ENCODE data around the gene PRR5.

PRR5 gene

DNA sequence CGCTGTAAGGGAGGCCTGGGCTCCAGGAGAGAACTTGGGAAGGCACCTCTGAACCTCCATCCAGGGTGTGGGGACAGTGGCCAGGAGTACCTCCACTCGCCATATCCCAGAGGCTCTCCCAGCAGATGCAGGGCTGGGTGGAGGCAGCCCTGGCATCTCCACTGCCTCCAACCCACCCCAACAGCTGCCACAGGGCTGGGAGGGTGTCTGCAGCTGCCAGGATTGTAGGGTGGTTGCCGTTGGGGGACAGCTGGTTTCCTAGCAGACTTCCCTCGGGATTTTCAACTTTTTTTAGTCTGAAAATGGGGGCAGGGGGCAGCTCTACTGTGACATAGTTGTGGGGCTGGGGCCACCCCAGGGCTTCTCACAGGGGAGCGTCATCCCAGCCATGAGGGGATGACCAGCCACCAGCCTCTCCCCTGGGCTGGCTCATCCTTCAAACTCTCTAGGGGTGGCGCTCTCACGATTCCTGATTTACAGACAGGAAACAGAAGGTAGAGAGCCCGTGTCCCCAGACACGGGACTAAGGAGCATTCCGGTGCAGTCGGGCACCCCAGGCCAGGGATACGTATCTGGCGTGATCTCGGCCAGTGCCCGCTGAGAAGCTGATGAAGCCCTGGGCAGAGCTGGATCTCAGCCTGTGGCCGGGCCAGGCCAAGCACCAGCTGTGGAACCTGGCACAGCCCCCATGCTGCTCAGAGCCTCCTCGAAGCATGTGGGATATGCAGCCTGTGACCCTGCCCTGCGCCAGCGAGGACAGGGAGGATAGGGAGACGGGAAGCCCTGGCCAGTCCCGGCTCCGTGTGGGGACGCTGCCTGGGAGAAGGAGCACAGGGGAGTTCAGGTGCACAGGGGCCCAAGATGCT, 9.9 kb downstream of the PRR5 start:
- H3F3A ChIP-seq (ENCODE audit: control insufficient read depth, insufficient read depth) = no peaks in the 10 kb centered on the region
- TF ChIP-seq CTCF (IDR thresholded peaks at IDR 0.05; ENCODE audit: low read depth, low read length, poor library complexity, severe bottlenecking) = no peak
- TF ChIP-seq EZH2phosphoT487 (IDR thresholded peaks at IDR 0.05; ENCODE audit: borderline replicate concordance, low read length) = no peak
- H3K27ac ChIP-seq (ENCODE audit: low read depth, low read length) = no peak overlapping the region
- H3K79me2 ChIP-seq (ENCODE audit: control insufficient read depth, low read length) = no peaks in the 10 kb centered on the region
- no peak overlapping the region for H3K4me3 ChIP-seq (ENCODE audit: low read length)
- H3K4me2 ChIP-seq (ENCODE audit: low read length) = no peak overlapping the region
- H3K27me3 ChIP-seq (ENCODE audit: control insufficient read depth, low read length) = no peaks in the 10 kb centered on the region
- no peaks in the 10 kb centered on the region for H3K36me3 ChIP-seq (ENCODE audit: control insufficient read depth, low read length)
- no peaks in the 10 kb centered on the region for H3K4me1 ChIP-seq (ENCODE audit: control insufficient read depth, low read length)
- no peaks in the 10 kb centered on the region for H3K9me2 ChIP-seq (replicated peaks; ENCODE audit: control insufficient read depth, low read length)
- no peaks in the 10 kb centered on the region for H3K9me3 ChIP-seq (ENCODE audit: control insufficient read depth, insufficient read depth, low read length)
- no peaks in the 10 kb centered on the region for H4K20me1 ChIP-seq (ENCODE audit: control insufficient read depth, insufficient read depth, low read depth, low read length)

GRCh38 chr22:44712962-44713361, 11.0 kb downstream of the PRR5 start:
- no peaks in the 10 kb centered on the region for H3F3A ChIP-seq (ENCODE audit: control insufficient read depth, insufficient read depth)
- no peaks in the 10 kb centered on the region for H3K79me2 ChIP-seq (ENCODE audit: control insufficient read depth, low read length)
- H3K4me2 ChIP-seq (ENCODE audit: low read length) = no peak overlapping the region
- H3K9me3 ChIP-seq (ENCODE audit: control insufficient read depth, insufficient read depth, low read length) = no peaks in the 10 kb centered on the region
- no peaks in the 10 kb centered on the region for H3K4me1 ChIP-seq (ENCODE audit: control insufficient read depth, low read length)
- H3K27ac ChIP-seq (ENCODE audit: low read depth, low read length) = no peak overlapping the region
- no peaks in the 10 kb centered on the region for H4K20me1 ChIP-seq (ENCODE audit: control insufficient read depth, insufficient read depth, low read depth, low read length)
- no peaks in the 10 kb centered on the region for H3K9me2 ChIP-seq (replicated peaks; ENCODE audit: control insufficient read depth, low read length)
- TF ChIP-seq CTCF (IDR thresholded peaks at IDR 0.05; ENCODE audit: low read depth, low read length, poor library complexity, severe bottlenecking) = no peak
- TF ChIP-seq EZH2phosphoT487 (IDR thresholded peaks at IDR 0.05; ENCODE audit: borderline replicate concordance, low read length) = no peak
- H3K27me3 ChIP-seq (ENCODE audit: control insufficient read depth, low read length) = no peaks in the 10 kb centered on the region
- no peaks in the 10 kb centered on the region for H3K36me3 ChIP-seq (ENCODE audit: control insufficient read depth, low read length)
- no peak overlapping the region for H3K4me3 ChIP-seq (ENCODE audit: low read length)

GRCh38 chr22:44714703-44715350, 12.8 kb downstream of the PRR5 start:
- Histone ChIP-seq H3F3A (ENCODE audit: control insufficient read depth, insufficient read depth) (no peaks in the 10 kb centered on the region), H3K27me3 (ENCODE audit: control insufficient read depth, low read length) (no peaks in the 10 kb centered on the region), H3K9me3 (ENCODE audit: control insufficient read depth, insufficient read depth, low read length) (no peaks in the 10 kb centered on the region), H4K20me1 (ENCODE audit: control insufficient read depth, insufficient read depth, low read depth, low read length) (no peaks in the 10 kb centered on the region), H3K9me2 (replicated peaks; ENCODE audit: control insufficient read depth, low read length) (no peaks in the 10 kb centered on the region), H3K4me3 (ENCODE audit: low read length) (no peak overlapping the region), H3K27ac (ENCODE audit: low read depth, low read length) (no peak overlapping the region), H3K36me3 (ENCODE audit: control insufficient read depth, low read length) (no peaks in the 10 kb centered on the region), H3K4me1 (ENCODE audit: control insufficient read depth, low read length) (no peaks in the 10 kb centered on the region), H3K4me2 (ENCODE audit: low read length) (no peak overlapping the region), H3K79me2 (ENCODE audit: control insufficient read depth, low read length) (no peaks in the 10 kb centered on the region)
- TF ChIP-seq CTCF (IDR thresholded peaks at IDR 0.05; ENCODE audit: low read depth, low read length, poor library complexity, severe bottlenecking) (no peak), EZH2phosphoT487 (IDR thresholded peaks at IDR 0.05; ENCODE audit: borderline replicate concordance, low read length) (no peak)

All from DOHH2 (cell line).